GM21447 (cell line): ENCODE data around the gene TNIK.
A peak's percentile ranks its signal among the peaks of the same experiment; 100 is the strongest.
"Not testable (repeated sequence)": the region's sequence is repeated elsewhere in the genome, so short reads cannot be mapped to it uniquely, and the experiment has no call there.

Experiments
- ATAC-seq: cut with Tn5 transposase; IDR thresholded peaks from one replicate; pipeline ENCODE4 v1.9.1; 2021; ENCODE audit not compliant: unreplicated experiment

TNIK gene

DNA sequence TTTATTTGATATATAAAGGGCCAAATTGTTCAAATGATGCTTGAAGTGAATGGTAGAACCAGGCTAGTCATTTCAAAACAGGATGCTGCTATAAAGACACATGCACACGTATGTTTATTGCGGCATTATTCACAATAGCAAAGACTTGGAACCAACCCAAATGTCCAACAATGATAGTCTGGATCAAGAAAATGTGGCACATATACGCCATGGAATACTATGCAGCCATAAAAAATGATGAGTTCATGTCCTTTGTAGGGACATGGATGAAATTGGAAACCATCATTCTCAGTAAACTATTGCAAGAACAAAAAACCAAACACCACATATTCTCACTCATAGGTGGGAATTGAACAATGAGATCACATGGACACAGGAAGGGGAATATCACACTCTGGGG is 172.4 kb downstream of the TNIK start:
- ATAC-seq = not testable (repeated sequence)

DNA sequence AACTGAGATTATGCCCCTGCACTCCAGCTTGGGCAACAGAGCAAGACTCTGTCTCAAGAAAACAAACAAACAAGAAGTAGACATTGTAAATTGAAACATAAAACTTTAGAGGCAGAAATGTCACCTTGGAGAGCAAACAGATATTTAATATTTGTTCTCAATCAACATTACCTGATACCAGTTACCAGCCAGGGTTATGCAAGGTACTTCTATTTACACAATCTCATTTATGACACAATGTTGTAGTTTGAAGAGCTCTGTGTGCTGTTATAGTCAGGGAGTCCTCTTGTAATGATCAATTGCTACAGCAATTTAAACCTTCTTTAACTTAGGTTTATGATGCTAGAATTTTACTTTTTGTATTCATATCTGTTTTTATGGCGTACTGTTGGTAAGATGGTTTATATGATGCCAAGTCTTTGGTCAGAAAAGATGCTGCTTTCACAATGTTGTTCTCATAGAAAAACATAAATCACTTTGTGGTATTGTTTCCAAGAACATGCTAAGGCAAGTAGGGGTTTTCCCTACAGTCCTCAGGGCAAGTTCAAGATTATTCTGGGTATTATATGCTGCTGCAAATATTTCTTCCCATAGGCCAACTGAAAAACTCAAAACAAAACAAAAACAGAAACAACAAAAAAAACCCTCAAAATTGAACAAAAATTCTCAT is 173.5 kb downstream of the TNIK start:
- ATAC-seq = peak; percentile 60

GRCh38 chr3:171285287-171285686 is 174.9 kb downstream of the TNIK start:
- peak; percentile 41 for ATAC-seq

DNA sequence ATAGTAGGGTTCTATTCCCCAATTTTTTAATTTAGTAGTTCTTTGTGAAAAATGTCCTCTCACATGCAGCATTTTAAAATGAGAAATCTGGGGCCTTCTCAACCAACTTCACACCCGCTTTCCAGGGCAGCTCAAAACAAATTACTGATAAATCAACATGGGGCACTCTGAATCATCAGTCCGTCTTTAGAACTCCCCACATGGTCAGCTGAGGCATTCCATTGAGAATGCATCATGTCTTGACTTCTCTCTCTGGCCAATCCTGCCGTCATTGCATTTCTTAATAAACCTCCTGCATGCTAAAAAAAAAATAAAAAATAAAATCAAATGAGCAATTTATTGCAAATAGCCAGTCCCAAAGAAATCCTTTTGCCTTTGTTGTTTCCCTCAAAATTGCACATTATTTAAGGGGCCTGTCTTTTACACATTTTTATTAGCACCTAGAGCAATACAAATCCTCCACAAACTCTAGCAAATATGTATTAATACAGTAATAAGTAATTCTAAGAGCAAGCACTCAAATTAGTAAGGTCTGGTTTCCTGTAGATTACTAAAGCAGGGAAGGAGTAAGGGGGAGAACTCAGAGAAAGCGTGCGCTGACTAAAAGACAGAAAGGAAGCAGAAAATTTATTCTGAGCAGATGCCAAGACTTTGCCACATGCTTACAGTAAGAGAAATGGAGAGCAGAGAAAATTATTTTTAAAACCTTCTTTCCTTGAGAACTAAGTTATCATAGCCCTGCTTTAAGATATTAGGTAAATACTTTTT is 175.7 kb downstream of the TNIK start:
- ATAC-seq = peak; percentile 47

DNA sequence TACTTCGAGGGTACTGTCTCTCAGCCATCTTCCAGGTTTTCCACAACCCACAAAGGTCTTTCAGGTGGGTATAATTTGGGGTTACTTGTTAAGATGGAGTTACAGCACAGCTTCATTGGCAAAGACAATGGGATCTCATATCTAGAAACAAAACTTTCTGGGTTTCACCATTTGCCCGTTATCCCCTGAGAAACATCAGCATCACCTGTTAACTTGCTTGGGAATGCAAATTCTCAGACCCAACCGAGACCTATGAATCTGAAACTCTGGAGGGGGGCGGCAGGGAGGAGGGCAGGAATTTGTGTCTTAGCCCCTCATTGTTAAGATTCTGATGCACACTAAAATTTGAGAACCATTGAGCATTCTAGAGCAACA is 176.4 kb downstream of the TNIK start:
- no peak for ATAC-seq

DNA sequence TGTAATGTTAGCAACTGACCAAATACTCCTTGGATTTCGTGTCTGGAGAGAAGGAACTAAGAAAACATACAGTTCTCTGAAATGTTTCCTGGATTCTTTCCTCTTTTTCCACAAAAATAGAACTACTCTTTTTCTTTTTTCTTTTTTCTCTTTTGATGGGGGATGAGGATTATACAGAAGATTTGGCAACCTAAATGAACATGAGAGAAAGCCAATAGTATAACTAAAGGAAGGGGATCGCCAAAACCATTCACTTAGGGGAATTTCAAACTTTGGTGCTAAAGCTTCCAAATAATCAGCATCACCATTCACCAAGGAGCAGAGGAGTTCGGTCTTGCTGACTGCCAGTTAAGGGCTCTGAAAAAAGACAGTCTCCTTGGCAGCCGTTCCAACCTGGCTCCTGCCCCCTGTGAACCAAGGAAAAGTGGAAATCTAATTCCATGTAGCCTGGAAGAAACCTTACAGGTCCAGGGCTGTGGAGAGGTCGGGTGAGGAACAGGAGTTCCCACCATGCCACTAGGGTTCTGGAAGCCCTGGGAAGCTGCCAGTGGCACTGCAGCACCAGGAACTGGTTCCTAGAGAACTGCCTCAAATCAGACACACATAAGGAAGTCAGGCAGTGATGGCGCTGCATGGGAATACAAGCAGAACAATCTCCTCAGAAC is 176.9 kb downstream of the TNIK start:
- ATAC-seq = no peak

DNA sequence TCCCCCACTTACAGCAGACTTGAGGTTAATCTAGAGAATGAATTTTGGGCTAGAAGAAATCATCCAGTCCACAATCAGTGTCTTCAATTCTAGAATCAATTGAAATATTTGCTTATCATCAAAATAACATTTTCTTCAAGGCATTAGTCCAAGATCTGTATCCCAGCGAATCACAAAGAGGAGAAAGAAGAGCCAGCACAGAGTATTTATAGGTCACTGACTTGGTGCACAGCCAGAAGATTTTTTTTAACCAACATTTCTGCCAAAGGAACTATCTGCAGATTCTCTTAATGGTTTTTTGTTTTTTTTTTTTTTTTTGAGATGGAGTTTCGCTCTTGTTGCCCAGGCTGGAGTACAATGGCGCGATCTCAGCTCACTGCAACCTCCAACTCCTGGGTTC is 178.2 kb downstream of the TNIK start:
- ATAC-seq = no peak

- ATAC-seq = no peak
These were observed 178.8 kb downstream of the TNIK start for GRCh38 chr3:171281256-171281992.

DNA sequence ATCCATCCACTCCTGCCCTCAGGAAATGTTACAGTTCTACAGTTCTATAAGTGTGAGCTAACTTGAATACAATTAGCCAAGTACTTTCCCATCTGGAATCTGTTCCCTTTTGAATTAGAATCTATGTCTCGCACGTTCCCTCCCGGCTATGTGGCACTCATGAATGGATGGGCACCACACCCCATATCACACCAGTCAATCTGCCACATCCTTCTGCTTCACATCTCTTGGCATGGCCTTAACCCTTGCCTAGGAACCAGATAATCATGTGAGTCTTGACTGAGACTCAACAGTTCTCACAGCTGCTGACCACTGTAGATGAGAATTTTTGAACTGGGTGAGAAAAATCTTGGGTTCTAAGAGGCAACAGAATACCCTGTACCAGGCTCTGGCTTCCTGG is 180.2 kb downstream of the TNIK start:
- no peak for ATAC-seq

DNA sequence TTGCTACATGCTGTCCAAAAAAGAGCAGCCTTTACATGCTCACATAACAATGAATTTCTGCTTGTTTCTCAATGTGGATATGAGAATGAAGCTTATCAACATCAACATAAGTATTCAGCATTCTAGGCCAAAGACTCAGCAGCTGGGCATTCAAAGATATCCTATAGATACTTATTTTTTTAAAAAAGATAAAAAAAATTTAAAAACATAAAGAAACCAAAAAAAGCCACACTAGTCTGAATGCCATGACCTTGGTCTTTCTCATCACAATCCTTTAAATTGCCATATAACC is 182.0 kb downstream of the TNIK start:
- ATAC-seq = no peak

- ATAC-seq = no peak
These were observed 182.5 kb downstream of the TNIK start for GRCh38 chr3:171277456-171278298.

DNA sequence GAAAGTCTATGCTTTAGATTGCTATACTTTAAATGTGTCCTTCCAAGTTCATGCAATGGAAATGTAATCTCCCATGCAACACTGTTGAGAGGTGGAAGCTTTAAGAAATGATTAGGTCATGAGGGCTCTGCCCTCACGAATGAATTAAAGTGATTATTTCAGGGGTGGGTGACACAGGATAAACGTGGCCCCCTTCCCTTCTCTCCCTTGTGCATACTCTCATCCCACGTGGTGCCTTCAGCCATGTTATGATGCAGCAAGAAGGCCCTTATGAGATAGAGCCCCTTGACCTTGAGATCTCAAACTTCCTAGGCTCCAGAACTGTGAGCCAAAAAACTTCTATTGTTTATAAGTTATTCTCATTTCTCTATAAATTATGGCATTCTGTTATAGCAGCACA is 183.3 kb downstream of the TNIK start:
- ATAC-seq = no peak

- ATAC-seq = no peak
These were observed 186.0 kb downstream of the TNIK start for GRCh38 chr3:171274222-171274621.

DNA sequence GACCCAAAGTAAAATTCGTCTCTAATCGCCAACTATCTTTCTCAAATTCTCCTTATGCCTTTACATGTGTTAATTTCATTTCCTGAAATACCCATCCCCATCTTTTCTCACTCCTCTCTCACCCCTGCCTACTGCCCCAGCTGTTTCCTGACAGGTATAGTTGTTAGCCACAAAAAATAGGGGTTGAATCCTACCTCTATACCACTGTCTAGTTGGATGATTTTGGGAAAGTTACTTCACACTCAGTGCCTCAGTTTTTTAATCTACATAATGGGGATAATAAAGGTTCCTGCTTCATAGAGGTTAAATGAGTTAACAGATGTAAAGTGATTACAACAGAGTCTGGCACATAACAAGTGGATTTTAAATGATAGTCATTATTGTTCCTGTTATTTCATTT is 189.7 kb downstream of the TNIK start:
- no peak for ATAC-seq

- peak; percentile 44 for ATAC-seq
These were observed 190.7 kb downstream of the TNIK start for GRCh38 chr3:171269542-171269941.

DNA sequence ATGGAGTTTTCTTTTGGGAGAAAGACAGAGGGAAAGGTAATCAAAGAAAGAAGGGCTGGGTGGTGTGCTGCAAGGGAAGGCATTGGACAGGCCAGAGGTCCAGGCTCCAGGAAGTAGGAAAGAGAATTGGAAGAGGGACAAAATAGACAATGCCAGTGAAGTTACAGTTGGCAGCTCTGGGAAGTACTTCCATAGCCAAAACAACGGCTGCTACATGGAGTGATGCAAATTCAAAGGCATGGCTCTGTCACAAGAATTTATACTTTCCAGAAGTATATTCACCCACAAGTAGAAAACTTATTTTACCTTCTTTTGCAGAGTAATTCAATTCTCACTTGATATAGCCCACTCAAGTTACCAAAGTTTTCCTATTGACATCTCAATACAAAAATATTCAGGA is 191.5 kb downstream of the TNIK start:
- ATAC-seq = no peak

GRCh38 chr3:171267104-171267503 is 193.1 kb downstream of the TNIK start:
- no peak for ATAC-seq

- no peak for ATAC-seq
These were observed 193.5 kb downstream of the TNIK start for GRCh38 chr3:171266740-171267073.

DNA sequence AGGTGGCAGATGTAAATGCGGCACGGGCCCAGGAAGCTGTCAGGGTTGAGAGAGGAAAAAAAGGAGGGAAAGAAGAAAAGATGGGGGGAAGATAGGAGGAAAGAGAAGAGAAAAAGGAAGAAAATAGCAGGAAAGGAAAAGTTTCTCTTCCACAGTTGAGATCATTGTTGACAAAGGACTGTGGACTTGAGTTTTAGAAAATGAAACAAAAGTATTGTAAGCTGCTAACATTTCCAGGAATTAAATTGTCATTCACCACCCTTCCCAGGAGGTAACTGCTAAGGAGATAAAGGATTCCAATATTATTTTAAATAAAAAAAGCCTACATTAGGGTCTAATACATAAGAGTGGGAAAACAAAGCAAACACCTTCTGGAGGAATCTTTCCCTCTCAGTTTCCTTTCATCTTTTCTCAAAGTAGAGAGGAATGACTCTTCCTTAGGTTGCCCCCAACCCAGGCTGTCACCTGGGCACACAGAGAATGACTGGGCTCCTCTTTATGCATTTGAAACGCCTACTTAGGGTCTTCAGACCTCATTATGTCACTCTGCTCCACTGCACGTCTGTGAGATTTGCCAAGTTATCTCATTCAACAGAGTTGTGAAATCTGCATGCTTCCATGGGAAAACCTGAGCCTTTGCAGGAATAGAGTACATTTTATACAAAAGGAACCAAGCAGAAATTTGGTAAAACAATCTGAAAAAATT is 194.0 kb downstream of the TNIK start:
- no peak for ATAC-seq

DNA sequence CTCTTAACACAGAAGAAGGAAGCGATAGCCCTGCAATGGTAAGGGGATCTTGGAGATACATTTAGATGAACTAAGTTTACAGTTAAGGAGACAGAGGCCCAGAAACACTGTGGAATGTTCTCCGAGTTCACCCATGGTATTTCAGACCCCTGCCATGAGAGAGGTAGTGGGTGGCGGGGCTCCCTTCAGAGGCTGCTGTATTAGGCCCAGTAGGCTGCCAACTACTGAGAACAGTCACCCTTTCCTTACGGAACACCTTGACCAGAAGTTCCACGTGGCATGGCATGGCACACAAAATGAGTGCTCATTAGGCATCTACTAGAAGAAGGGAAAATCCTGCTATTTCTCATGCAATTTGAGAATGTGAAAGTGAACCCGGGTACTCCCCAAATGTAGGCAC is 195.4 kb downstream of the TNIK start:
- ATAC-seq = no peak
